Measurements from ENCODE around the gene ACOXL. TPM values are rescaled to one million over a fixed set of nuclear protein-coding genes. Genes with fewer than 3 reads are reported as not detected.

Gene ACOXL
- total and polyA plus RNA-seq, 2 of the 8 experiments (the other 6 are each of a cell fraction or from before 2014, with no cell fraction given) = 11.4 to 20.6 TPM

DNA sequence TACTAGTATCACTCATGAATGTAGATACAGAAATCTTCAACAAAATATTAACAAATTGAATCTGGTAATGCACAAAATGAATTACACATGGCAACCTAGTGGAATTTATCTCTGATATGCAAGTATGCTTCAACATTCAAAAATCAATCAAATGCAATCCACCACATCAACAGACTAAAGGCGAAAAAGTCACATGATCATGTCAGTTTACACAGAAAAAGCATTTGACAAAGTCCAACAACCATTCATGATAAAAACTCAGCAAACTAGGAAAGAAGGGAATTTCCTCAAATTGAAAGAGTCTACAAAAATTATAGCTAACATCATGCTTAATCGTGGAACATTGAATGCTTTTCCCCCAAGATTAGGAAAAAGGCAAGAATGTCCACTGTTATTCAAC lies 237.8 kb downstream of the ACOXL start (continued):
- TF ChIP-seq CBX8 (IDR thresholded peaks at IDR 0.05; ENCODE audit: borderline replicate concordance, low read depth, low read length) (no peak), CHD1 (IDR thresholded peaks at IDR 0.05; ENCODE audit: low read depth, low read length) (no peak), RNF2 (IDR thresholded peaks at IDR 0.05; ENCODE audit: borderline replicate concordance, low read depth, low read length, missing control alignments, poor library complexity, severe bottlenecking) (no peak)
